Activated naive CD8-positive, alpha-beta T cell treated with anti-CD3 and anti-CD28 coated beads, Interleukin-2, amount 50 U/mL, for 24 hours (primary cell): ENCODE measurements around the gene RRAS.

Experiments
- ATAC-seq: fragments of 150-1000 bp; cut with Tn5 transposase; one replicate; pipeline ENCODE4 v1.10.0; 2021
- DNase-seq: peaks from one replicate; pipeline ENCODE4 v3.0.0; 2021
- H3K27ac Mint-ChIP-seq: one replicate; pipeline ENCODE4 v1.8.0; 2021; ENCODE audit warnings: mild to moderate bottlenecking, mixed read lengths
- H3K27me3 Mint-ChIP-seq: one replicate; pipeline ENCODE4 v1.8.0; 2021; ENCODE audit warnings: mixed read lengths
- H3K36me3 Mint-ChIP-seq: one replicate; pipeline ENCODE4 v1.8.0; 2021; ENCODE audit warnings: low read depth, mixed read lengths
- H3K4me1 Mint-ChIP-seq: one replicate; pipeline ENCODE4 v1.8.0; 2021; ENCODE audit warnings: mixed read lengths
- H3K4me3 Mint-ChIP-seq: one replicate; pipeline ENCODE4 v1.8.0; 2021; ENCODE audit warnings: mild to moderate bottlenecking, moderate library complexity, mixed read lengths
- H3K9me3 Mint-ChIP-seq: one replicate; pipeline ENCODE4 v1.8.0; 2021; ENCODE audit warnings: mixed read lengths

The RRAS gene

DNA sequence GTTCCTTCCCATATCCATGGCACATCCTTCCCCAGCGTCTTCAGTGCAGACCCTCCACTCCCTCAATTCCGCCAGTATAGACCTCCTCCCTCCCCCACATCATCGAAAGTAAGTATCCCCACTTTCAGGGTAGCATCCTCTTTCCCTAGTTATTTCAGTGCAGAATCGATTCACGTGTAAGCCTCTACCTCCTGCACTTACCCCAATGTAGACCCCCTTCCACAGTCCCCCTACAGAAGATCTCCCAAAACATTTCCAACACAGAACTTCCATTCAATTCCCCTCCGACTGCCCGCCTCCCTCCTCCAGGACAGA, 25.1 kb upstream of the RRAS start:
- peaks cover 23% of the 10 kb centered on the region for H3K36me3 Mint-ChIP-seq
- no peaks in the 10 kb centered on the region for H3K9me3 Mint-ChIP-seq
- no peak for ATAC-seq
- H3K4me1 Mint-ChIP-seq = peaks cover 36% of the 10 kb centered on the region
- peak overlapping the region; percentile 100 for H3K4me3 Mint-ChIP-seq
- H3K27me3 Mint-ChIP-seq = peaks cover 2% of the 10 kb centered on the region
- peak overlapping the region; percentile 95 for H3K27ac Mint-ChIP-seq
- DNase-seq = no peak

DNA sequence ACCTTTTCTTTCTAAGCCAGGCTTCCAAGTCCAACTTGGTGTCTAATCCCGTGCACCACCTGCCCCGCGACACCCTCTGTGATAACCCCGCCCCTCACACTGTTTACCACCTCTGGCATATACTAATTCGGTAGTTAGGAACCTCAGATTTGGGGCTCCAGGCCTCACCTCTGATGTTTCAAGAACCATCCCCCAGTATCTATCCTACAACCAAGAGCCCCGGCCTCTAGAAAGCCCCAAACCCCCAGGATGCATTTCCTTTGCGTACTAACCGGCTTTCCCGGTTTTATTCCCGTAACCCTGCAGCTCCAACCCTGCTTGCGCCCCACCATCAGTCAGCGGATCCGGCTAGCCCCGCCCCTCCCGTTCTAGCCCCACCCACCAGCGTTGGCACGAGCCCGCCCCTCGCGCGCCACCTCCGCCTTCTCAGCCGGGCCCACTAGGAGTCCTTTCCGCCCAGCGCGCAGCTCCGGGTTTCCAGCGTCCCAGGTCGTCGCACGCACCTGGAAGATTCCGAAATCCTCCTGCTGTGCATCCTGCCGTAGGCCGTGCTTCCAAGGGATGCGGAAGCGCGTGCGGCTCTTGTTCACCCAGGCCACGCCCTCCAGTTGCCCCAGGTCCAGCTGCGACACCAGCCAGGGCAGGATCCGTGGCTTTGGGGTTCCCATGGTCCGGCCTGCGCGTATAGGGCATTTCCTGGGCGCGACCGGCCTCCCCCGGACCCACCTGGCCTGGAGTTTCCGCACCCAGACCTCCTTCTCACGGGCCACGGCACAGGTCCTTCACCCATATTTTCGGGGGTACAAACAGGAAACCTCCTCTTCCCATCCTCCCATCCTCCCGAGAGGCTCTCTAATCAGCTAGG, 24.5 kb upstream of the RRAS start:
- no peaks in the 10 kb centered on the region for H3K9me3 Mint-ChIP-seq
- ATAC-seq = peak; percentile 64
- H3K4me1 Mint-ChIP-seq = peaks cover 36% of the 10 kb centered on the region
- H3K36me3 Mint-ChIP-seq = peaks cover 22% of the 10 kb centered on the region
- peak overlapping the region; percentile 95 for H3K27ac Mint-ChIP-seq
- peaks cover 2% of the 10 kb centered on the region for H3K27me3 Mint-ChIP-seq
- peak; percentile 95 for DNase-seq
- H3K4me3 Mint-ChIP-seq = peak overlapping the region; percentile 100

- ATAC-seq (no peak), DNase-seq (no peak)
- Mint-ChIP-seq H3K9me3 (no peaks in the 10 kb centered on the region), H3K27me3 (peaks cover 2% of the 10 kb centered on the region), H3K27ac (no peak overlapping the region), H3K4me1 (peaks cover 36% of the 10 kb centered on the region), H3K4me3 (peak overlapping the region; percentile 100), H3K36me3 (peaks cover 24% of the 10 kb centered on the region)
Measured at GRCh38 chr19:49663224-49663623, 23.3 kb upstream of the RRAS start.

DNA sequence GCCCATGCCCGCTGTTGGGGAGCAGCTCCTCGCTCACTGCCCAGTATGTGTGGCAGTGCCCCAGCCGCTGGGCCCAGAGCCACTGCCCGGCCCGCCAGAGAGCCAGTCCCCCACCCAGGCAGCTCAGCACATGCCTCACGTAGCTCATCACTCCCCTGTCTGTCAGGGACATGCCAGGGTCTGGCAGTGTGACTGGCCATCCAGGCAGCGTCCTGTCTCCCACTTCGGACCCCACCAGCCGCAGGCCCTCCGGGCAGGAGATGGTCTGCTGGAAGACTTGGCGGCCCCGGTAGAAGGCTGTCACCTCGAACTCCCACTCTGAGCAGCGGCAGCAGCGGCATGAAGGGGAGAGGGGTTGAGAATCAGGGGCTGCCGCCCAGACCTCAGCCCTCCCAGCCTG, 22.1 kb upstream of the RRAS start:
- peaks cover 2% of the 10 kb centered on the region for H3K27me3 Mint-ChIP-seq
- H3K27ac Mint-ChIP-seq = no peak overlapping the region
- H3K36me3 Mint-ChIP-seq = peaks cover 25% of the 10 kb centered on the region
- H3K4me1 Mint-ChIP-seq = peaks cover 29% of the 10 kb centered on the region
- DNase-seq (no peak), ATAC-seq (no peak)
- no peak overlapping the region for H3K4me3 Mint-ChIP-seq
- H3K9me3 Mint-ChIP-seq = no peaks in the 10 kb centered on the region

DNA sequence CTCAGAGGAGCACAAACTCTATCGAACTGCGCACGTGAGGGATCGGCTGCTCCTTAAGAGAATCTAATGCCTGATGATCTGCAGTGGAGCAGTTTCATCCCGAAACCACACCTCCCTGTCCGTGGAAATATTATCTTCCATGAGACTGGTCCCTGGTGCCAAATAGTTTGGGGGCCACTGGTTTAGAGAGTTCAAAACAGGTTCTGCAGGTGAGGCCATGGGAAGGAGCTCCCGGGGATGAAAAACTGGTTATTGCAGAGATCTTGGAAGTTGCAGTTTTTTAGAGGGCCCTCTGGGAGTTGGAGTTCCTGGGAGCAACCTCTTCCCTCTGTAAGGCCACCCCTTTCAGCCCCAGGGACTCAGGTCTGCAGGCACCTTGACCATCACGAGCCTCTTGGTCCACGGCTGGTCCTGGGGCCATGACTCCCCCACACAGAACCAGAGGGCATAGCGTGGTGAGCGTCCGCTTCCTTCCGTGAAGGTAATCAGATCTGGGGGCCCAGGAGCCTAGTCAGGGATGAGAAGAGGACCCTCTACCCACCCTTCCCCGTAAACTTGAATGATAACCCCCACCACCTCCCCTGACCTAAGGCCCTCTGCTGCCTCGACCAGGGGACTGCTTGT, 20.5 kb upstream of the RRAS start:
- Mint-ChIP-seq H3K36me3 (peaks cover 27% of the 10 kb centered on the region), H3K4me3 (no peak overlapping the region), H3K27me3 (no peaks in the 10 kb centered on the region), H3K4me1 (peaks cover 20% of the 10 kb centered on the region), H3K9me3 (no peaks in the 10 kb centered on the region), H3K27ac (no peak overlapping the region)
- DNase-seq (no peak), ATAC-seq (no peak)

- Mint-ChIP-seq H3K4me3 (no peak overlapping the region), H3K9me3 (no peaks in the 10 kb centered on the region), H3K4me1 (peaks cover 14% of the 10 kb centered on the region), H3K36me3 (peaks cover 31% of the 10 kb centered on the region), H3K27ac (peak overlapping the region; percentile 35), H3K27me3 (no peaks in the 10 kb centered on the region)
- DNase-seq (no peak), ATAC-seq (no peak)
Measured at GRCh38 chr19:49658566-49659442, 18.9 kb upstream of the RRAS start.

GRCh38 chr19:49658139-49658517, 18.2 kb upstream of the RRAS start:
- Mint-ChIP-seq H3K4me3 (no peak overlapping the region), H3K27me3 (no peaks in the 10 kb centered on the region), H3K9me3 (no peaks in the 10 kb centered on the region), H3K36me3 (peaks cover 33% of the 10 kb centered on the region), H3K4me1 (peaks cover 9% of the 10 kb centered on the region), H3K27ac (no peak overlapping the region)
- DNase-seq = no peak
- no peak for ATAC-seq

DNA sequence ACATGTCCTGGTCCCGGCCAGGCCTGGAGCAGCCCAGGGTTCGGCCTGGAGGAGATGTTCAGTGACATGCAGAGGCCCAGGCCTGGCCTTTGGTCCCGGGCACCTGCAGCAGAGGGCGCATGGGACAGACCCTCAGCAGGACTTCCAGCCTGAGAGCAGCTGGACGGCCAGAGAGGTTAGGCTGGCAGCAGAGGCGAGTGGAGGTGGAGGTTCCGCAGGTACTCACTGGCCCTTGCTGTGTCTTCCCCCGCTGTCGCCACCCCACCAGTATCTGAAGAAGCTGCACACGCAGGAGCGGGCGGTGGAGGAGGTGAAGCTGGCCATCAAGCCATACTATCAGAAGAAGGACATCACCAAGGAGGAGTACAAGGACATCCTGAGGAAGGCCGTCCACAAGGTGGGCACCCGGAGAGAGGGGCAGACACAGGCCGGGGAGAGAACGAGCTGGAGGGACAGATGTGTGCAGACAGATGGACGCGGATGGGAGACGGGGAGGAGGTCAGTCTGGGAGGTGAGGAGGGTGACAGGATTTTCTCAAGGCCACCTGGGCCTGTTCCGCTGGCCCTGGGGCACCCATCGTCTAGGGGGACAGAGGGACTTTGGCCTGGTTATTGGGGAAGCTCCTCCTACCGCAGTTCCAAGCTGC, 17.7 kb upstream of the RRAS start:
- H3K27me3 Mint-ChIP-seq = no peaks in the 10 kb centered on the region
- H3K36me3 Mint-ChIP-seq = peaks cover 32% of the 10 kb centered on the region
- H3K4me3 Mint-ChIP-seq = no peak overlapping the region
- DNase-seq (no peak), ATAC-seq (no peak)
- H3K9me3 Mint-ChIP-seq = no peaks in the 10 kb centered on the region
- no peak overlapping the region for H3K27ac Mint-ChIP-seq
- H3K4me1 Mint-ChIP-seq = peaks cover 4% of the 10 kb centered on the region

- peaks cover 2% of the 10 kb centered on the region for H3K4me1 Mint-ChIP-seq
- peaks cover 30% of the 10 kb centered on the region for H3K36me3 Mint-ChIP-seq
- no peaks in the 10 kb centered on the region for H3K9me3 Mint-ChIP-seq
- no peak overlapping the region for H3K27ac Mint-ChIP-seq
- DNase-seq = no peak
- no peak for ATAC-seq
- H3K4me3 Mint-ChIP-seq = no peak overlapping the region
- no peaks in the 10 kb centered on the region for H3K27me3 Mint-ChIP-seq
Measured at GRCh38 chr19:49656456-49657109, 16.6 kb upstream of the RRAS start.

DNA sequence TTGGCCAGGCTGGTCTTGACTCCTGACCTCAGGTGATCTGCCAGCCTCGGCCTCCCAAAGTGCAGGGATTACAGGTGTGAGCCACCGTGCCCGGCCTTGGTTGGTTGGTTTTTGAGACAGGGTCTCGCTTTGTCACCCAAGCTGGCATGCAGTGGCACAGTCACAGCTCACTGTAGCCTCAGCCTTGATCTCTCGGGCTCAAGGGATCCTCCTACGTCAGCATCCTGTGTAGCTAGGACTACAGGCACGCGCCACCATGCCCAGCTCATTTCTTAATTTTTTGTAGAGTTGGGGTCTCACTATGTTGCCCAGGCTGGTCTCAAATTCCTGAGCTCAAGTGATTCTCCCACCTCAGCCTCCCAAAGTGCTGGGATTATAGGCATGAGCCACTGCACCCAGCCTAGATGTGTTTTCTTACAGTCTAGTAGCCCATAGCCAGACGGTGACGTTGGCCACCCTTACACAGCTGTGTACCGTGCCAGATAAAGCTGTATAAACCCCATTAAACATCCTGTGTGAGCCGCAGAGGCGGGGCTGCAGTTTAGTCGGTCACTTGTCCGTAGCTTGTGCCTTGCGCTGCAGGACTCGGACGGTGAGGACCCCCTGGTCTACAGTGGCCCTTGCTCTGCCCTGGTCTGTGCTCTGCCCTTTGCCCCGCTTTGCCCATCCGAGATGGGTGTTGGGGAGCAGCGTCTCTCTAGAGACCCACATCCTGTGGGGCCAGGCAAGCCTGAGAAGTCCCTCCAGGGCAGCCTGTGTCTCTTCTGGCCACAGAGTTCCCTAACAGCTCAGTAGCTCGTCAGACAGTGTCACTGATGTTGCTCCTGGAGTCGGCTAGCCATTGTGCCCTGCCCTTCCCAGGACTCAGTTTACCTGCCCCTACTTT, 15.9 kb upstream of the RRAS start:
- DNase-seq (no peak), ATAC-seq (no peak)
- H3K4me3 Mint-ChIP-seq = no peak overlapping the region
- no peaks in the 10 kb centered on the region for H3K4me1 Mint-ChIP-seq
- peaks cover 31% of the 10 kb centered on the region for H3K36me3 Mint-ChIP-seq
- H3K27ac Mint-ChIP-seq = no peak overlapping the region
- H3K27me3 Mint-ChIP-seq = no peaks in the 10 kb centered on the region
- no peaks in the 10 kb centered on the region for H3K9me3 Mint-ChIP-seq

DNA sequence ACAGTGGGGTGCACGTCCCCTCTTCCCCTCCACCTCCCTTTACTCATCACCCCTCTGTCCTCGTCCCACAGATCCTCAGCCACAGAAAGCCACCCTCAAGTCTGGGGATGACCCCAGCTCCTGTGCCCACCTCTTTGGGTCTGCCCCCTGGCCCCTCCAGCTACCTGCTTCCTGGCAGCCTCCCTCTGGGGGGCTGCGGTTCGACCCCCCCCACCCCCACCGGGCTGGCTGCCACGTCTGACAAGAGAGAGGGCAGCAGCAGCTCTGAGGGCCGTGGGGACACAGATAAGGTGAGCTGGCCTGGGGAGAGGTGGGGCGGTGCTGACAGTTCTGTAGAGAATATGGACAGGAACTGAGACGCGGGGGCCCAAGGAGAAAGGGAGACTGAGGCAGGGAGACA, 14.6 kb upstream of the RRAS start:
- no peak for DNase-seq
- no peak for ATAC-seq
- H3K27ac Mint-ChIP-seq = no peak overlapping the region

DNA sequence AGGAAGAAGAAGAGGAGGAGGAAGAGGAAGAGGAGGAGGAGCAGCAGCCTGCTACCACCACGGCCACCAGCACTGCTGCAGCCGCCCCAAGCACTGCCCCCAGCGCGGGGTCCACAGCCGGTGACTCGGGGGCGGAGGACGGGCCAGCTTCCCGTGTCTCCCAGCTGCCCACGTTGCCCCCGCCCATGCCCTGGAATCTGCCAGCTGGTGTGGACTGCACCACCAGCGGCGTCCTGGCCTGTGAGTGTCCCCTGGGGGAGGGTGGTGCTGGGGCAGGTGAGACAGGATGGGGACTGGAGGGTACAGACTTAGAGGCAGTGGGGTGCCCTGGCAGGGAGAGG, 13.5 kb upstream of the RRAS start:
- no peak for ATAC-seq
- Mint-ChIP-seq H3K36me3 (peaks cover 25% of the 10 kb centered on the region), H3K27ac (no peak overlapping the region), H3K27me3 (no peaks in the 10 kb centered on the region), H3K9me3 (no peaks in the 10 kb centered on the region), H3K4me1 (no peaks in the 10 kb centered on the region), H3K4me3 (no peak overlapping the region)
- no peak for DNase-seq

More for the DNA sequence above, 14.6 kb upstream of the RRAS start:
- Mint-ChIP-seq H3K4me3 (no peak overlapping the region), H3K27me3 (no peaks in the 10 kb centered on the region), H3K36me3 (peaks cover 25% of the 10 kb centered on the region), H3K4me1 (no peaks in the 10 kb centered on the region), H3K9me3 (no peaks in the 10 kb centered on the region)
